Tibial nerve (tissue), 4 donors: ENCODE measurements around the gene PDSS2. TPM values are rescaled to one million over a fixed set of nuclear protein-coding genes. Genes with fewer than 3 reads are reported as not detected.

ENCODE experiments used
- DNase-seq, 2 donors: peaks; one replicate each; pipeline ENCODE4 v3.0.0-alpha.2; 2019; ENCODE audit warnings: low spot score in 2 of 2
- H3K27ac ChIP-seq, 4 donors: fragments of 200-600 bp; sonication (generic) in 3 of 4; one replicate each; pipeline ENCODE4 v1.5.1; 2017 to 2019; ENCODE audit warnings: mild to moderate bottlenecking in 1 of 4
- H3K27me3 ChIP-seq, 2 donors: fragments of 200-600 bp; sonication (generic) in 1 of 2; one replicate each; pipeline versions ENCODE4 v1.5.1 to v1.6.0; 2017 to 2019
- H3K36me3 ChIP-seq, 3 donors: fragments of 200-600 bp; sonication (generic); one replicate each; pipeline ENCODE4 v1.5.1; 2018 to 2019
- H3K4me1 ChIP-seq, 4 donors: fragments of 200-600 bp; sonication (generic) in 3 of 4; one replicate each; pipeline ENCODE4 v1.5.1; 2017 to 2019
- H3K4me3 ChIP-seq, 4 donors: fragments of 200-600 bp; sonication (generic) in 3 of 4; one replicate each; pipeline ENCODE4 v1.5.1; 2017 to 2019; ENCODE audit warnings: mild to moderate bottlenecking in 1 of 4, moderate library complexity in 1 of 4
- H3K9me3 ChIP-seq, 4 donors: fragments of 200-600 bp; sonication (generic) in 3 of 4; one replicate each; pipeline ENCODE4 v1.5.1; 2017 to 2019
- EP300 ChIP-seq, 2 donors: sonication (generic); formaldehyde crosslinking; IDR thresholded peaks; one replicate each; pipeline ENCODE4 v1.6.1; 2017; ENCODE audit warnings: antibody characterized with exemption in 2 of 2, mild to moderate bottlenecking in 1 of 2
- POLR2A ChIP-seq, 2 donors: fragments of 450-650 bp; IDR thresholded peaks; one replicate each; pipeline ENCODE4 v1.6.1; 2017; ENCODE audit warnings: antibody characterized with exemption in 2 of 2, mild to moderate bottlenecking in 2 of 2, moderate library complexity in 2 of 2
- WGBS, 2 donors: methylation state at CpG; one replicate each; pipeline ENCODE4 v1.1.5; 2018; 5-methylcytosine and 5-hydroxymethylcytosine counted together
- total RNA-seq, 4 donors: library from RNA; depleted of rRNA; stranded (reverse); fragments of >200 nt; gene quantifications; one replicate each; pipeline ENCODE4 v1.1.0, GENCODE V29; 2016
- TF ChIP-seq, protein P1 (sequence below), 5 experiments: fragments of 200-600 bp in 3 of 5; fragments of 450-650 bp in 2 of 5; sonication (generic) in 3 of 5; IDR thresholded peaks; one replicate each; pipeline ENCODE4 v1.5.1; 2016 to 2019; ENCODE audit warnings: antibody characterized with exemption in 5 of 5, mild to moderate bottlenecking in 3 of 5, moderate library complexity in 2 of 5

PDSS2 gene
- total RNA-seq, 4 donors from 2014 or later = 8.2 to 9.4 (median 8.6) TPM

DNA sequence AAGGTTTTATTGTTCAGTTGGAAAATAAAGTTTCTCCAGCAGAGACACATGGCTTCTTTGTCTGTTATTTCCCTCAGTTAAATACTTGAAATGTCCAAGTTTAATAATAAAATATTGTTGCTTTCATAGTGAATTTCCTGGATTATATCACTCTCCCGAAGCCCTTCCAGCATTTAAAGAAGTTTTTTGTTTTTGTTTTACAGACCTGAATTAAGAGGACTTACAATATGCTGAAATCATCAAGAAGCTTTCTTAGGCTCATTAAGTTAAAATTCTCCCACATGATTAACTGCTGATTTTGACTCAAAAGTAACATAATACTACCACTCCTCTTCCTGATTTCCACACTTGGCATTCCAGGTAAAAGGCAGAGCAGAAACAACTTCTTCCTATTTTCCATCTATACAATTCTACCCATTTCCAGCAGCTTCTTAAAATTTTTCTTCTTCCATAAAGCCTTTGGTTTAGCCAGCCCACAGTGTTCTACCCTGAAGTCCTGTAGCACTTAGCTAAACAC, 35.8 kb downstream of the PDSS2 start:
- Histone ChIP-seq H3K9me3 (peaks cover 0 to 12% (median 0%) of the 10 kb centered on the region in 4 donors), H3K27me3 (no peaks in the 10 kb centered on the region), H3K4me3 (no peak overlapping the region), H3K4me1 (peaks cover 0 to 10% (median 0%) of the 10 kb centered on the region in 4 donors), H3K27ac (no peak overlapping the region), H3K36me3 (peaks cover 0 to 15% (median 0%) of the 10 kb centered on the region in 3 donors)
- no peak for DNase-seq
- WGBS, 2 donors = 4 to 8% methylated on average over 1 of the region's 1 CpG
- TF ChIP-seq, protein P1, sequence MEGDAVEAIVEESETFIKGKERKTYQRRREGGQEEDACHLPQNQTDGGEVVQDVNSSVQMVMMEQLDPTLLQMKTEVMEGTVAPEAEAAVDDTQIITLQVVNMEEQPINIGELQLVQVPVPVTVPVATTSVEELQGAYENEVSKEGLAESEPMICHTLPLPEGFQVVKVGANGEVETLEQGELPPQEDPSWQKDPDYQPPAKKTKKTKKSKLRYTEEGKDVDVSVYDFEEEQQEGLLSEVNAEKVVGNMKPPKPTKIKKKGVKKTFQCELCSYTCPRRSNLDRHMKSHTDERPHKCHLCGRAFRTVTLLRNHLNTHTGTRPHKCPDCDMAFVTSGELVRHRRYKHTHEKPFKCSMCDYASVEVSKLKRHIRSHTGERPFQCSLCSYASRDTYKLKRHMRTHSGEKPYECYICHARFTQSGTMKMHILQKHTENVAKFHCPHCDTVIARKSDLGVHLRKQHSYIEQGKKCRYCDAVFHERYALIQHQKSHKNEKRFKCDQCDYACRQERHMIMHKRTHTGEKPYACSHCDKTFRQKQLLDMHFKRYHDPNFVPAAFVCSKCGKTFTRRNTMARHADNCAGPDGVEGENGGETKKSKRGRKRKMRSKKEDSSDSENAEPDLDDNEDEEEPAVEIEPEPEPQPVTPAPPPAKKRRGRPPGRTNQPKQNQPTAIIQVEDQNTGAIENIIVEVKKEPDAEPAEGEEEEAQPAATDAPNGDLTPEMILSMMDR (IDR thresholded peaks at IDR 0.05) = no peak
- TF ChIP-seq POLR2A (IDR thresholded peaks at IDR 0.05) (no peak), EP300 (IDR thresholded peaks at IDR 0.05) (no peak)

DNA sequence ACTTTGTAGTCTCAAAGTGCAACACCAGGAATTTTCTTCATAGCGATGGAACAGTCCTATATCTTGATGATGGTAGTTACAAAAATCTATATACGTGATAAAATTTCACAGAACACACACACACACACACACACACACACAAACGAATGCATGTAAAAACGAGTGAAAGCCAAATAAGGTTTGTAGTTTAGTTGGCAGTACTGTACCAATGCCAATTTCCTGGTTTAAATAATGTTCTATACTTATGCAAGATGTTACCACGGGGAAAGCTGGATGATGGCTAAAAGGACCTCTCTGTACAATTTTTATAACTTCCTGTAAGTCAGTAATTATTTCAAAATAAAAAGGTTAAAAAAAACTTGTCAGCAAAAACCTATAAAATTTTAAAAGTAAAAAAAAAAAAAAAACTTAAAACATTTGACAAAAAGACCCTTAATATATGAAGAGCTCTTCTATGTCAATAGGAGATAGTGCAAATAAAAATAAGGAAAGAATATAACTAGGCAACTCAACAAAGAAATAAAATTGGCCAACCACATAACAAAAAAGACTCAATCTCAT, 37.6 kb downstream of the PDSS2 start:
- no peak for DNase-seq
- Histone ChIP-seq H3K36me3 (peaks cover 0 to 9% (median 0%) of the 10 kb centered on the region in 3 donors), H3K9me3 (peaks cover 0 to 11% (median 0%) of the 10 kb centered on the region in 4 donors), H3K27ac (no peak overlapping the region), H3K27me3 (no peaks in the 10 kb centered on the region), H3K4me1 (peaks cover 0 to 10% (median 0%) of the 10 kb centered on the region in 4 donors), H3K4me3 (no peak overlapping the region)
- WGBS, 2 donors = 63 to 76% methylated on average over 5 of the region's 5 CpGs
- TF ChIP-seq POLR2A (IDR thresholded peaks at IDR 0.05) (no peak), EP300 (IDR thresholded peaks at IDR 0.05) (no peak)
- TF ChIP-seq, protein P1 (IDR thresholded peaks at IDR 0.05) = no peak

DNA sequence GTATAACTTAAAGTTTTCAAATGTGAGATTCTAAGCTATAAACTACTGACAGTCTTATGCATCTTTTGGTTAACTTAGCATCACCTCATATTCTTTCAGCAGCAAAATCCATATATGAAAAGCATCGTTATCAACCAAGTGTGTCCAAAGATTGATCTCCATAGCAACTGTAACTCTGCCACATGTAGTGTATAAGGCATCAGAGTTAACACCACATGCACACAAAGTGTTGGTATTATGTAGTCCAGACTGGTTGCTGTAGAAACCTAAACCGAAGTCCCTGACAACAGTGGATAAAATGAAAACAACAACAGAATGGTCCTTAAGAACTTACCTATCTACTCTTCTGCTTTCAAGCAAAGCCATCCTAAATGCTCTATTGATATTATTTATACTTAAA, 39.6 kb downstream of the PDSS2 start:
- Histone ChIP-seq H3K4me1 (peaks cover 0 to 12% (median 0%) of the 10 kb centered on the region in 4 donors), H3K9me3 (no peaks in the 10 kb centered on the region), H3K36me3 (no peaks in the 10 kb centered on the region), H3K27ac (no peak overlapping the region), H3K4me3 (no peak overlapping the region), H3K27me3 (no peaks in the 10 kb centered on the region)
- TF ChIP-seq, protein P1 (IDR thresholded peaks at IDR 0.05) = no peak
- TF ChIP-seq EP300 (IDR thresholded peaks at IDR 0.05) (no peak), POLR2A (IDR thresholded peaks at IDR 0.05) (no peak)
- WGBS, 2 donors = 73% methylated on average over 2 of the region's 2 CpGs
- no peak for DNase-seq

DNA sequence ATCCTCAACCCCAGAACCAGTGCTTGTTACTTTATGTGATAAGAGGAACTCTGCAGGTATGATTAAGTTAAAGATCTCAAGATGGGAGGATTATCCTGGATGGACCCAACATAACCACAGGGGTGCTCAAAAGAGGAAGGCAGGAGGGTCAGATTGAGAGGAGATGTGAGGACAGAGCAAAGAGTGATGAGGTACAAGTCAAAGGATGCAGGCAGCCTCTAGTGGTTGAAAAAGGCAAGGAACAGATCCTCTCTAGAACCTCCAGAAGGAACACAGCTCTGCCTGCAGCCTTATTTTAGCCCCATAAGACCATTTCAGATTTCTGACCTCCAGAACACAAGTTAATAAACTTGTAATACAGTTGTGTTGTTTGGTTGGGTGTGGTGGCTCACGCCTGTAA, 41.2 kb downstream of the PDSS2 start:
- WGBS, 2 donors = 90 to 94% methylated on average over 1 of the region's 1 CpG
- no peak for DNase-seq
- no peaks in the 10 kb centered on the region for H3K27me3 ChIP-seq
- no peak for TF ChIP-seq POLR2A (IDR thresholded peaks at IDR 0.05)
- TF ChIP-seq EP300 (IDR thresholded peaks at IDR 0.05) = no peak
- TF ChIP-seq, protein P1 (IDR thresholded peaks at IDR 0.05) = no peak
- H3K27ac ChIP-seq = no peak overlapping the region
- H3K36me3 ChIP-seq = no peaks in the 10 kb centered on the region
- H3K4me3 ChIP-seq = no peak overlapping the region
- peaks cover 0 to 16% (median 0%) of the 10 kb centered on the region in 4 donors for H3K4me1 ChIP-seq
- H3K9me3 ChIP-seq = no peaks in the 10 kb centered on the region

DNA sequence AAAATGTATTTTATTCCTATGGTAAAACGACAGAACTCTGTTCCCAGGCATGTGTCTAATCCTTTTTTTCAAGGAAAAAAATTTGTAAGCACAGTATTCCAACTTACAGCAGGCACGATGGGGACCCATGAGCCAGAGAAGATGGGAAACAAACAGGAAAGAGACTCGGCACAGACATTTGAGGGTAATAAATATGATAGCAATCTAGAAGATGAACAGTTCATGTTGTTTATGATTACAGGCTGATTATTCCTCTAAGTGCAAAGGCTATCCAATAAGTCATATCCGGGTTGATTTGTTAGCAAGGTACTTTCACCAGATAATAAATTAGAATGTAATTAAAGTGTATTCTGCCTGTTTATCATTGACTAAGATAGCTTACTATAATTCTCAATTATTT, 43.2 kb downstream of the PDSS2 start:
- no peak overlapping the region for H3K4me3 ChIP-seq
- H3K27ac ChIP-seq = no peak overlapping the region
- no peaks in the 10 kb centered on the region for H3K36me3 ChIP-seq
- H3K27me3 ChIP-seq = no peaks in the 10 kb centered on the region
- no peak for TF ChIP-seq POLR2A (IDR thresholded peaks at IDR 0.05)
- TF ChIP-seq, protein P1 (IDR thresholded peaks at IDR 0.05) = no peak
- no peak for TF ChIP-seq EP300 (IDR thresholded peaks at IDR 0.05)
- WGBS, 2 donors = 85 to 88% methylated on average over 4 of the region's 4 CpGs
- no peaks in the 10 kb centered on the region for H3K9me3 ChIP-seq
- no peak for DNase-seq
- H3K4me1 ChIP-seq = peaks cover 0 to 12% (median 0%) of the 10 kb centered on the region in 4 donors
